Left colon (tissue), 2 donors: ENCODE results near the gene HDAC8. TPM values are rescaled to one million over a fixed set of nuclear protein-coding genes. Genes with fewer than 3 reads are reported as not detected.
A peak's percentile ranks its signal among the peaks of the same experiment; 100 is the strongest.

Experiments used
- ATAC-seq: fragments of 200-7000 bp; cut with Tn5 transposase; one replicate; pipeline ENCODE4 v1.9.1; 2020; ENCODE audit warnings: mild to moderate bottlenecking, moderate library complexity
- DNase-seq, 2 donors: peaks; one replicate each; pipeline ENCODE4 v3.0.0-alpha.2; 2020
- intact Hi-C, 2 donors: fragments of 100-400 bp; cut with DNase I in 1 of 2; cut with micrococcal nuclease in 1 of 2; formaldehyde crosslinking; loops; one replicate each; pipeline versions ENCODE4 v1.11.2 to v1.14.0; 2022; cut with DNase I, micrococcal nuclease
- total RNA-seq, 2 donors: library from RNA; stranded (reverse); fragmentation: NEBNext Ultra II Directional; extraction: Animal tissue kit (Norgen Biotek cat#: 25700); gene quantifications; one replicate each; pipeline ENCODE4 v1.2.1, GENCODE V29; 2021
- donor health status: DM: no; HTN: no; CAD: no.
- donor health status: DM: yes; HTN: yes; CAD: no.

The HDAC8 gene
- total RNA-seq, 2 donors from 2014 or later, result 19.0 to 24.6 TPM

GRCh38 chrX:72394518-72395170 lies 178.0 kb downstream of the HDAC8 start:
- intact Hi-C loops, result no loop called here
- ATAC-seq, result no peak

GRCh38 chrX:72393836-72394517 lies 178.7 kb downstream of the HDAC8 start:
- DNase-seq (no peak), ATAC-seq (no peak)
- intact Hi-C loops, result no loop called here

More at GRCh38 chrX:72394518-72395170, 178.0 kb downstream of the HDAC8 start:
- DNase-seq, result no peak

- intact Hi-C loops, result no loop called here
- no peak for DNase-seq
- ATAC-seq, result no peak
Observed at GRCh38 chrX:72392816-72393800, 179.5 kb downstream of the HDAC8 start.

- DNase-seq, result no peak
- intact Hi-C loops, result no loop called here
- no peak for ATAC-seq
Observed at GRCh38 chrX:72392042-72392441, 180.6 kb downstream of the HDAC8 start.

- intact Hi-C loops, result no loop called here
- ATAC-seq (no peak), DNase-seq (no peak)
Observed at GRCh38 chrX:72387247-72387646, 185.4 kb downstream of the HDAC8 start.

GRCh38 chrX:72382202-72382595 lies 190.4 kb downstream of the HDAC8 start:
- ATAC-seq (peak; percentile 52), DNase-seq (no peak)
- intact Hi-C loops, result no loop called here

GRCh38 chrX:72381439-72382201 lies 191.0 kb downstream of the HDAC8 start:
- no peak for DNase-seq

GRCh38 chrX:72376124-72376523 lies 196.5 kb downstream of the HDAC8 start:
- DNase-seq (no peak), ATAC-seq (no peak)
- intact Hi-C loops, result no loop called here

More at GRCh38 chrX:72381439-72382201, 191.0 kb downstream of the HDAC8 start:
- intact Hi-C loops, result no loop called here
- peak; percentile 69 for ATAC-seq

- no peak for DNase-seq
- ATAC-seq, result no peak
- intact Hi-C loops, result no loop called here
Observed at GRCh38 chrX:72373136-72373535, 199.5 kb downstream of the HDAC8 start.

GRCh38 chrX:72372735-72373134 lies 199.9 kb downstream of the HDAC8 start:
- ATAC-seq (no peak), DNase-seq (no peak)
- intact Hi-C loops, result no loop called here

GRCh38 chrX:72371405-72371804 lies 201.2 kb downstream of the HDAC8 start:
- DNase-seq (no peak), ATAC-seq (no peak)
- intact Hi-C loops, result no loop called here

- ATAC-seq, result no peak
- intact Hi-C loops, result no loop called here
Observed at GRCh38 chrX:72368796-72369195, 203.8 kb downstream of the HDAC8 start.

GRCh38 chrX:72367516-72367915 lies 205.1 kb downstream of the HDAC8 start:
- intact Hi-C loops, result no loop called here
- DNase-seq (no peak), ATAC-seq (no peak)

More at GRCh38 chrX:72368796-72369195, 203.8 kb downstream of the HDAC8 start:
- no peak for DNase-seq

GRCh38 chrX:72366701-72367454 lies 205.8 kb downstream of the HDAC8 start:
- intact Hi-C loops, result no loop called here
- no peak for ATAC-seq

GRCh38 chrX:72366178-72366577 lies 206.5 kb downstream of the HDAC8 start:
- ATAC-seq (no peak), DNase-seq (no peak)
- intact Hi-C loops, result no loop called here

More at GRCh38 chrX:72366701-72367454, 205.8 kb downstream of the HDAC8 start:
- DNase-seq, result no peak

GRCh38 chrX:72365126-72365525 lies 207.5 kb downstream of the HDAC8 start:
- DNase-seq (no peak), ATAC-seq (no peak)
- intact Hi-C loops, result no loop called here

- intact Hi-C loops, result no loop called here
- no peak for DNase-seq
- ATAC-seq, result no peak
Observed at GRCh38 chrX:72360326-72360725, 212.3 kb downstream of the HDAC8 start.

- ATAC-seq, result no peak
- intact Hi-C loops, result no loop called here
- no peak for DNase-seq
Observed at GRCh38 chrX:72358313-72358712, 214.3 kb downstream of the HDAC8 start.
